KG1 (cell line): Measurements from ENCODE around the gene PKD2L1.
A peak's percentile ranks its signal among the peaks of the same experiment; 100 is the strongest.

Experiments used
- DNase-seq: peaks from one replicate; lab custom pipeline; 2025; lab: John Stamatoyannopoulos, UW

PKD2L1 gene

GRCh38 chr10:100356067-100357017, 26.3 kb upstream of the PKD2L1 start:
- no peak for DNase-seq

- no peak for DNase-seq
These were observed 25.1 kb upstream of the PKD2L1 start for GRCh38 chr10:100355086-100355485.

- DNase-seq, result no peak
These were observed 23.9 kb upstream of the PKD2L1 start for GRCh38 chr10:100353770-100354485.

GRCh38 chr10:100350914-100351485, 21.0 kb upstream of the PKD2L1 start:
- DNase-seq, result no peak

GRCh38 chr10:100349672-100350071, 19.6 kb upstream of the PKD2L1 start:
- no peak for DNase-seq

- no peak for DNase-seq
These were observed 19.1 kb upstream of the PKD2L1 start for GRCh38 chr10:100349087-100349486.

GRCh38 chr10:100348389-100348927, 18.4 kb upstream of the PKD2L1 start:
- no peak for DNase-seq

- peak; percentile 21 for DNase-seq
These were observed 17.7 kb upstream of the PKD2L1 start for GRCh38 chr10:100347568-100348195.

- peak; percentile 82 for DNase-seq
These were observed 16.9 kb upstream of the PKD2L1 start, which contains the start of gene SCD for GRCh38 chr10:100346765-100347567. SCD (plus strand) TSS chr10:100347233; CDS start chr10:100347505, 272 bp downstream.

GRCh38 chr10:100346351-100346764, 16.3 kb upstream of the PKD2L1 start:
- DNase-seq, result peak; percentile 28

GRCh38 chr10:100345570-100346330, 15.7 kb upstream of the PKD2L1 start:
- no peak for DNase-seq

- no peak for DNase-seq
These were observed 14.3 kb upstream of the PKD2L1 start for GRCh38 chr10:100344241-100344788.

GRCh38 chr10:100342627-100342972, 12.6 kb upstream of the PKD2L1 start:
- DNase-seq, result no peak

- DNase-seq, result no peak
These were observed 12.1 kb upstream of the PKD2L1 start for GRCh38 chr10:100341953-100342626.

- no peak for DNase-seq
These were observed 11.2 kb upstream of the PKD2L1 start for GRCh38 chr10:100340948-100341847.

- DNase-seq, result no peak
These were observed 9.2 kb upstream of the PKD2L1 start for GRCh38 chr10:100339236-100339635.

- DNase-seq, result peak; percentile 59
These were observed 8.5 kb upstream of the PKD2L1 start for GRCh38 chr10:100338434-100339036.

- no peak for DNase-seq
These were observed 4.7 kb upstream of the PKD2L1 start for GRCh38 chr10:100334762-100335161.
